ENCODE results near the gene REG4. TPM values are rescaled to one million over a fixed set of nuclear protein-coding genes. Genes with fewer than 3 reads are reported as not detected.

The REG4 gene
- total and polyA plus RNA-seq, 2 donors (not counting 3 experiments of a cell fraction or from before 2014, with no cell fraction given) = not detected

- intact Hi-C loops (cut with micrococcal nuclease) = no loop called here
- DNase-seq (ENCODE audit: low read depth, low spot score) = no peak
Measured at GRCh38 chr1:119790451-119791198, 20.6 kb downstream of the REG4 start.

GRCh38 chr1:119787776-119788175 is 23.5 kb downstream of the REG4 start:
- POLR2A ChIA-PET = no interaction called here
- Histone ChIP-seq H3K9me1 (replicated peaks; ENCODE audit: control insufficient read depth, extremely low read depth, insufficient read depth, low read length) (no peaks in the 10 kb centered on the region), H4K20me1 (replicated peaks; ENCODE audit: control insufficient read depth, extremely low read depth, insufficient read depth, low read length) (no peaks in the 10 kb centered on the region), H3K4me1 (ENCODE audit: control insufficient read depth, extremely low read depth, insufficient read depth, low read length) (no peaks in the 10 kb centered on the region), H3K9ac (replicated peaks; ENCODE audit: extremely low read depth, insufficient read depth, low read length) (no peak overlapping the region), H3K27ac (ENCODE audit: insufficient read depth, low read depth, low read length) (no peak overlapping the region), H3K4me3 (replicated peaks in 1 of 3; ENCODE audit: insufficient read depth in 1 of 3, low read depth in 1 of 3, low read length in 3 of 3) (no peak overlapping the region), H3K27me3 (ENCODE audit: control insufficient read depth in 2 of 2, insufficient read depth in 2 of 2, low read length in 2 of 2) (peaks cover 7 to 12% of the 10 kb centered on the region in 2 experiments), H3K4me2 (ENCODE audit: insufficient read depth, low read length) (no peak overlapping the region), H3K9me3 (replicated peaks; ENCODE audit: control insufficient read depth, insufficient read depth, low read length) (no peaks in the 10 kb centered on the region), H2AFZ (ENCODE audit: low read depth, low read length) (no peak overlapping the region), H3K79me2 (ENCODE audit: control insufficient read depth, insufficient read depth, low read length) (no peaks in the 10 kb centered on the region), H3K36me3 (ENCODE audit: control insufficient read depth in 2 of 2, extremely low read depth in 1 of 2, insufficient read depth in 2 of 2, low read length in 2 of 2) (no peaks in the 10 kb centered on the region)
- FAIRE-seq (no peak), DNase-seq (ENCODE audit: low read depth, low spot score) (no peak)
- TF ChIP-seq EZH2 (IDR thresholded peaks at IDR 0.05; ENCODE audit: borderline replicate concordance, low read depth, low read length, severe bottlenecking) = no peak
- no peak for TF ChIP-seq CTCF (IDR thresholded peaks at IDR 0.05; ENCODE audit: extremely low read depth in 1 of 2, insufficient read depth in 1 of 2, low read depth in 1 of 2, low read length in 2 of 2)
- no peak for TF ChIP-seq GATA2 (IDR thresholded peaks at IDR 0.05; ENCODE audit: insufficient read depth, insufficient read length, low read depth, low read length)
- TF ChIP-seq JUN (IDR thresholded peaks at IDR 0.05; ENCODE audit: borderline replicate concordance, insufficient read depth, insufficient read length, low read depth) = no peak
- no peak for TF ChIP-seq MYC (IDR thresholded peaks at IDR 0.05; ENCODE audit: low read depth, low read length)
- TF ChIP-seq POLR2A (IDR thresholded peaks at IDR 0.05; ENCODE audit: low read depth, low read length) = no peak
- no peak for TF ChIP-seq FOS (IDR thresholded peaks at IDR 0.05; ENCODE audit: borderline replicate concordance, insufficient read depth, low read length)
- no peak for TF ChIP-seq MAX (IDR thresholded peaks at IDR 0.05; ENCODE audit: insufficient read depth, insufficient read length)
- TF ChIP-seq POLR2AphosphoS5 (IDR thresholded peaks at IDR 0.05; ENCODE audit: insufficient read depth, low read depth, low read length) = no peak
- dilution Hi-C loops (cut with MboI; ENCODE audit: extremely low pct_ligation_motif_present, low sequenced_read_pairs) = no loop called here
- BruUV-seq (replicated peaks) = no TSS peak
- intact Hi-C loops (cut with micrococcal nuclease) = no loop called here
- CTCF ChIA-PET = no interaction called here

More at GRCh38 chr1:119790451-119791198, 20.6 kb downstream of the REG4 start:
- peaks cover 4 to 12% of the 10 kb centered on the region in 2 experiments for H3K27me3 ChIP-seq (ENCODE audit: control insufficient read depth in 2 of 2, insufficient read depth in 2 of 2, low read length in 2 of 2)
- no peak overlapping the region for H3K4me2 ChIP-seq (ENCODE audit: insufficient read depth, low read length)
- no TSS peak for BruUV-seq (replicated peaks)
- TF ChIP-seq POLR2A (IDR thresholded peaks at IDR 0.05; ENCODE audit: low read depth, low read length) (no peak), POLR2AphosphoS5 (IDR thresholded peaks at IDR 0.05; ENCODE audit: insufficient read depth, low read depth, low read length) (no peak), MAX (IDR thresholded peaks at IDR 0.05; ENCODE audit: insufficient read depth, insufficient read length) (no peak)
- no peaks in the 10 kb centered on the region for H3K79me2 ChIP-seq (ENCODE audit: control insufficient read depth, insufficient read depth, low read length)
- H3K36me3 ChIP-seq (ENCODE audit: control insufficient read depth in 2 of 2, extremely low read depth in 1 of 2, insufficient read depth in 2 of 2, low read length in 2 of 2) = no peaks in the 10 kb centered on the region
- no peaks in the 10 kb centered on the region for H4K20me1 ChIP-seq (replicated peaks; ENCODE audit: control insufficient read depth, extremely low read depth, insufficient read depth, low read length)
- dilution Hi-C loops (cut with MboI; ENCODE audit: extremely low pct_ligation_motif_present, low sequenced_read_pairs) = no loop called here
- POLR2A ChIA-PET = no interaction called here
- no peak overlapping the region for H3K4me3 ChIP-seq (replicated peaks in 1 of 3; ENCODE audit: insufficient read depth in 1 of 3, low read depth in 1 of 3, low read length in 3 of 3)
- no peak for FAIRE-seq
- H3K9ac ChIP-seq (replicated peaks; ENCODE audit: extremely low read depth, insufficient read depth, low read length) = no peak overlapping the region
- no peak overlapping the region for H3K27ac ChIP-seq (ENCODE audit: insufficient read depth, low read depth, low read length)
- no peak overlapping the region for H2AFZ ChIP-seq (ENCODE audit: low read depth, low read length)
- H3K9me1 ChIP-seq (replicated peaks; ENCODE audit: control insufficient read depth, extremely low read depth, insufficient read depth, low read length) = no peaks in the 10 kb centered on the region
- no peaks in the 10 kb centered on the region for H3K9me3 ChIP-seq (replicated peaks; ENCODE audit: control insufficient read depth, insufficient read depth, low read length)
- no peaks in the 10 kb centered on the region for H3K4me1 ChIP-seq (ENCODE audit: control insufficient read depth, extremely low read depth, insufficient read depth, low read length)
- CTCF ChIA-PET = interaction anchor here (3.3 kb wide), 1 partner anchor 18 kb away, joined by 14 read pairs; no protein-coding TSS in a partner anchor
